Ishikawa (cell line): ENCODE results near the gene LAMTOR3.

ENCODE experiments used
- CEBPB ChIP-seq: IDR thresholded peaks from 2 replicates; pipeline ENCODE4 v1.6.1; 2012
- CREB1 ChIP-seq: IDR thresholded peaks from 2 replicates; pipeline ENCODE4 v1.6.1; 2012; ENCODE audit warnings: low read depth
- EGR1 ChIP-seq: IDR thresholded peaks from 2 replicates; pipeline ENCODE4 v1.6.1; 2012
- EP300 ChIP-seq: IDR thresholded peaks from 2 replicates; pipeline ENCODE4 v1.6.1; 2012; ENCODE audit warnings: borderline replicate concordance
- FOXM1 ChIP-seq: IDR thresholded peaks from 2 replicates; pipeline ENCODE4 v1.6.1; 2012; ENCODE audit warnings: low read depth, borderline replicate concordance
- MAX ChIP-seq: IDR thresholded peaks from 2 replicates; pipeline ENCODE4 v1.6.1; 2012
- NFIC ChIP-seq: IDR thresholded peaks from 2 replicates; pipeline ENCODE4 v1.6.1; 2012
- RAD21 ChIP-seq: IDR thresholded peaks from 2 replicates; pipeline ENCODE4 v1.6.1; 2012; ENCODE audit warnings: low read depth
- REST ChIP-seq: IDR thresholded peaks from 2 replicates; pipeline ENCODE4 v1.6.1; 2012; ENCODE audit warnings: low read depth, mild to moderate bottlenecking
- TAF1 ChIP-seq: IDR thresholded peaks from 2 replicates; pipeline ENCODE4 v1.6.1; 2012; ENCODE audit warnings: low read depth, mild to moderate bottlenecking
- TCF12 ChIP-seq: IDR thresholded peaks from 2 replicates; pipeline ENCODE4 v1.6.1; 2012; ENCODE audit warnings: low read depth
- TEAD4 ChIP-seq: IDR thresholded peaks from 2 replicates; pipeline ENCODE4 v1.6.1; 2012
- USF1 ChIP-seq: IDR thresholded peaks from 2 replicates; pipeline ENCODE4 v1.6.1; 2012
- YY1 ChIP-seq: IDR thresholded peaks from 2 replicates; pipeline ENCODE4 v1.6.1; 2012; ENCODE audit warnings: low read depth
- ZBTB7A ChIP-seq: IDR thresholded peaks from 2 replicates; pipeline ENCODE4 v1.6.1; 2012; ENCODE audit warnings: low read depth

LAMTOR3 gene

GRCh38 chr4:99847362-99847976, 46.8 kb downstream of the LAMTOR3 start:
- TF ChIP-seq EP300: no peak
- no peak for TF ChIP-seq EGR1
- no peak for TF ChIP-seq YY1
- no peak for TF ChIP-seq USF1
- no peak for TF ChIP-seq REST
- TF ChIP-seq TEAD4: no peak
- no peak for TF ChIP-seq CREB1
- TF ChIP-seq CEBPB: no peak
- TF ChIP-seq RAD21: no peak
- TF ChIP-seq FOXM1: no peak
- no peak for TF ChIP-seq ZBTB7A
- no peak for TF ChIP-seq NFIC
- TF ChIP-seq TAF1: no peak

- TF ChIP-seq NFIC: no peak
- no peak for TF ChIP-seq CEBPB
- no peak for TF ChIP-seq FOXM1
- no peak for TF ChIP-seq REST
- no peak for TF ChIP-seq EP300
These were observed 47.3 kb downstream of the LAMTOR3 start for GRCh38 chr4:99846891-99847290.

- TF ChIP-seq TCF12 (no peak), RAD21 (no peak), CEBPB (no peak), NFIC (no peak)
These were observed 48.3 kb downstream of the LAMTOR3 start for GRCh38 chr4:99845708-99846469.

- TF ChIP-seq CEBPB (no peak), MAX (no peak), REST (no peak), ZBTB7A (no peak)
These were observed 49.0 kb downstream of the LAMTOR3 start for GRCh38 chr4:99845179-99845578.

- no peak for TF ChIP-seq ZBTB7A
- TF ChIP-seq RAD21: no peak
- no peak for TF ChIP-seq YY1
- TF ChIP-seq TCF12: no peak
- no peak for TF ChIP-seq REST
- no peak for TF ChIP-seq CEBPB
- TF ChIP-seq TEAD4: no peak
These were observed 50.2 kb downstream of the LAMTOR3 start for GRCh38 chr4:99844048-99844447.
